Measurements from ENCODE around the gene RXFP4. TPM values are rescaled to one million over a fixed set of nuclear protein-coding genes. Genes with fewer than 3 reads are reported as not detected.
A peak's percentile ranks its signal among the peaks of the same experiment; 100 is the strongest.

The RXFP4 gene
- total and polyA plus RNA-seq, 2 of the 13 experiments (the other 11 are each of a cell fraction or from before 2014, with no cell fraction given) = 0.38 to 1.4 TPM

GRCh38 chr1:155940482-155940992 lies 901 bp upstream of the RXFP4 start (continued):
- TF ChIP-seq AHDC1 (CRISPR knock-in tag; IDR thresholded peaks at IDR 0.05; ENCODE audit: borderline replicate concordance) (peak; percentile 68; the same call in 1 of the 2 replicates), CBX1 (IDR thresholded peaks at IDR 0.05; ENCODE audit: low read depth) (no peak), KLF16 (CRISPR knock-in tag; IDR thresholded peaks at IDR 0.05) (no peak; a peak in 1 of 4 replicates), ESRRA (CRISPR knock-in tag; IDR thresholded peaks at IDR 0.05; ENCODE audit: low read depth) (peak; percentile 18; the same call in 1 of the 2 replicates), BCL6 (CRISPR knock-in tag; IDR thresholded peaks at IDR 0.05) (peak; percentile 29; the same call in 1 of the 2 replicates), SRSF1 (optimal IDR thresholded peaks at IDR 0.05; ENCODE audit: low read depth, low read length) (no peak), CBFB (CRISPR knock-in tag; IDR thresholded peaks at IDR 0.05) (0 out of 2 replicates have a peak, but pooled peaks have one; percentile 26), SMAD3 (CRISPR knock-in tag; IDR thresholded peaks at IDR 0.05) (peak; percentile 56), ZNF276 (CRISPR knock-in tag; IDR thresholded peaks at IDR 0.05; ENCODE audit: low read depth) (0 out of 2 replicates have a peak, but pooled peaks have one; percentile 7), MYNN (CRISPR knock-in tag; IDR thresholded peaks at IDR 0.05; ENCODE audit: low read depth) (no peak), MLX (CRISPR knock-in tag; IDR thresholded peaks at IDR 0.05) (0 out of 2 replicates have a peak, but pooled peaks have one; percentile 43), MAX (IDR thresholded peaks at IDR 0.05) (peak; percentile 66), SIX4 (CRISPR knock-in tag; IDR thresholded peaks at IDR 0.05) (peak; percentile 14; the same call in 1 of the 2 replicates), ERF (CRISPR knock-in tag; IDR thresholded peaks at IDR 0.05) (peak; percentile 81; the same call in 1 of the 2 replicates), FOXP4 (CRISPR knock-in tag; IDR thresholded peaks at IDR 0.05) (peak; percentile 65; the same call in 1 of the 2 replicates), HIC2 (CRISPR knock-in tag; IDR thresholded peaks at IDR 0.05; ENCODE audit: low read depth) (peak; percentile 85), FOXM1 (CRISPR knock-in tag; IDR thresholded peaks at IDR 0.05) (no peak), SP140L (CRISPR knock-in tag; IDR thresholded peaks at IDR 0.05; ENCODE audit: borderline replicate concordance) (0 out of 2 replicates have a peak, but pooled peaks have one; percentile 53)

Data from HepG2 (cell line).